ENCODE measurements around the gene USP50. TPM values are rescaled to one million over a fixed set of nuclear protein-coding genes. Genes with fewer than 3 reads are reported as not detected.

Gene USP50
- total RNA-seq, 1 donor from 2014 or later = 1.5 TPM

DNA sequence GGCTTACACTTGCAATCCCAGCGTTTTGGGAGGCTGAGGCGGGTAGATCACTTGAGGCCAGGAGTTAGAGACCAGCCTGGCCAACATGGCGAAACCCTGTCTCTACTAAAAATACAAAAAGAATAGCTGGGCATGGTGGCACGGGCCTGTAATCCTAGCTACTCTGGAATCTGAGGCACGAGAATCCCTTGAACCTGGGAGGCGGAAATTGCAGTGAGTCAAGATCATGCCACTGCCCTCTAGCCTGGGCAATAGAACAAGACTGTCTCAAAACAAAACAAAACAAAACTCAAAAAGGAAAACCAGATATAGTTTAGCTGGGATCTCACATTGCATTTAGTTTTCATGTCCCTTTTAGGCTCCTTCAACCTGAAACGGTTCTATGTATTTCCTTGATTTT is 2.9 kb upstream of the USP50 start:
- Mint-ChIP-seq H3K27ac (no peak overlapping the region), H3K27me3 (ENCODE audit: low read depth) (peaks cover 5% of the 10 kb centered on the region), H3K4me1 (peaks cover 3% of the 10 kb centered on the region), H3K4me3 (no peak overlapping the region), H3K9me3 (peaks cover 7% of the 10 kb centered on the region), H3K36me3 (peaks cover 5% of the 10 kb centered on the region)
- TF ChIP-seq, protein P1, sequence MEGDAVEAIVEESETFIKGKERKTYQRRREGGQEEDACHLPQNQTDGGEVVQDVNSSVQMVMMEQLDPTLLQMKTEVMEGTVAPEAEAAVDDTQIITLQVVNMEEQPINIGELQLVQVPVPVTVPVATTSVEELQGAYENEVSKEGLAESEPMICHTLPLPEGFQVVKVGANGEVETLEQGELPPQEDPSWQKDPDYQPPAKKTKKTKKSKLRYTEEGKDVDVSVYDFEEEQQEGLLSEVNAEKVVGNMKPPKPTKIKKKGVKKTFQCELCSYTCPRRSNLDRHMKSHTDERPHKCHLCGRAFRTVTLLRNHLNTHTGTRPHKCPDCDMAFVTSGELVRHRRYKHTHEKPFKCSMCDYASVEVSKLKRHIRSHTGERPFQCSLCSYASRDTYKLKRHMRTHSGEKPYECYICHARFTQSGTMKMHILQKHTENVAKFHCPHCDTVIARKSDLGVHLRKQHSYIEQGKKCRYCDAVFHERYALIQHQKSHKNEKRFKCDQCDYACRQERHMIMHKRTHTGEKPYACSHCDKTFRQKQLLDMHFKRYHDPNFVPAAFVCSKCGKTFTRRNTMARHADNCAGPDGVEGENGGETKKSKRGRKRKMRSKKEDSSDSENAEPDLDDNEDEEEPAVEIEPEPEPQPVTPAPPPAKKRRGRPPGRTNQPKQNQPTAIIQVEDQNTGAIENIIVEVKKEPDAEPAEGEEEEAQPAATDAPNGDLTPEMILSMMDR (IDR thresholded peaks at IDR 0.05; ENCODE audit: unreplicated experiment) = no peak
- DNase-seq (ENCODE audit: low spot score in 2 of 2, unreplicated experiment in 2 of 2) = no peak

DNA sequence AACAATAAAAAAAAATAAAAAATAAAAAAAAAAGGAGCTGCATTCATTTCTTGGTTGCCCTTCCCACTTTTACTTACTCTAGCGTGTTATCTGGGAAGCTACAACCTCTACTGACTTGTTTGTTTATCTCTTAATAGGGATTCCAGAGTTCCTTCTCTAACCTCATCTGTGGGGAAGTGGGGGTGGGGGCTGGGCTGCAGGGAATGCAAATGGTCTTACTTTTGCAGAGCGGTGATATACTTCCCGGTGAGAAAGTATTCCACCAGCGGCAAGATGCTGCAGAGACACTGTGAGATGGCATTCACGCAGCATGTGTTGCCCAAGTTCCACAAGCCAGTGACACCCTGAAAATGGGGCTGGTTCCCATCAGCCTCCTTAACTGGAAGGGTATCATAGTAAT is 2.1 kb downstream of the USP50 start:
- H3K4me3 Mint-ChIP-seq = no peak overlapping the region
- no peak overlapping the region for H3K27ac Mint-ChIP-seq
- no peak for DNase-seq (ENCODE audit: low spot score in 2 of 2, unreplicated experiment in 2 of 2)
- peaks cover 21% of the 10 kb centered on the region for H3K4me1 Mint-ChIP-seq
- H3K36me3 Mint-ChIP-seq = no peaks in the 10 kb centered on the region
- peaks cover 5% of the 10 kb centered on the region for H3K27me3 Mint-ChIP-seq (ENCODE audit: low read depth)
- H3K9me3 Mint-ChIP-seq = no peaks in the 10 kb centered on the region
- TF ChIP-seq, protein P1 (IDR thresholded peaks at IDR 0.05; ENCODE audit: unreplicated experiment) = no peak

DNA sequence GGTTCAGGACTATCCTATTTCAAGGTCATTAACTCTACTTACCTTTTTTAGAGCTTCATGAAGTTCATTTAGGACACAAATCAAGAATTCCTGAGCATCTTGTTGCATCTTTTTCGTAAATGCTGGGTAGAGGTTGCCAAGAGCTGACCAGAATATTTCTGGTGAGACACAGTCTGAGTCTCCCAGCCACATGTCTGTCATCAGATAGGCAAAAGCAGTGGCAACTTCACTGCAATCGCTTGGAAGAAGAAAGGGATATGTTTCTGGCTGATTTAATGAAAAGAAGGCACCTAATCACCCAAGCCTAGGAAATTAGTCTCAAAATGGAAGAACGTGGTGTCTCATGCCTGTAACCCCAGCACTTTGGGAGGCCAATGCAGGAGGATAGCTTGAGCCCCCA is 2.9 kb downstream of the USP50 start:
- DNase-seq (ENCODE audit: low spot score in 2 of 2, unreplicated experiment in 2 of 2) = no peak
- Mint-ChIP-seq H3K36me3 (no peaks in the 10 kb centered on the region), H3K27ac (no peak overlapping the region), H3K4me1 (peaks cover 21% of the 10 kb centered on the region), H3K9me3 (no peaks in the 10 kb centered on the region), H3K27me3 (ENCODE audit: low read depth) (peaks cover 5% of the 10 kb centered on the region), H3K4me3 (no peak overlapping the region)
- TF ChIP-seq, protein P1 (IDR thresholded peaks at IDR 0.05; ENCODE audit: unreplicated experiment) = no peak

DNA sequence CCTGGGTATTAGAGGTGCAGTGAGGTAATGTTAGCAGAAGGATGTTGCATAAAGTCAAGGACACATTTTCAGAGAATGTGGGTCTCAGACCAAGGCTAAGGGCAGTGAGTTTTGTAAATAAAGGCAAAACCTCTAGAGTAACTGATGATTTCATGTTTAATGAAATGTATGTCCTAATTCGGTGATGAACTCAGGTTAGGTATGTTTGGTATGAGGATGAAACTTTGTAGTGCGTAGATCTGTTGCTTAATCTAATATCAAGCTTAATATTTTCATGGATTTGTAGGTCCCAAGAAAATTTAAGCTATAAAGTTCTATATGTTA is 3.6 kb downstream of the USP50 start:
- Mint-ChIP-seq H3K9me3 (no peaks in the 10 kb centered on the region), H3K27me3 (ENCODE audit: low read depth) (peaks cover 5% of the 10 kb centered on the region), H3K27ac (peak overlapping the region; percentile 26), H3K4me1 (peaks cover 21% of the 10 kb centered on the region), H3K4me3 (no peak overlapping the region), H3K36me3 (no peaks in the 10 kb centered on the region)
- DNase-seq (ENCODE audit: low spot score in 2 of 2, unreplicated experiment in 2 of 2) = no peak
- TF ChIP-seq, protein P1 (IDR thresholded peaks at IDR 0.05; ENCODE audit: unreplicated experiment) = no peak

DNA sequence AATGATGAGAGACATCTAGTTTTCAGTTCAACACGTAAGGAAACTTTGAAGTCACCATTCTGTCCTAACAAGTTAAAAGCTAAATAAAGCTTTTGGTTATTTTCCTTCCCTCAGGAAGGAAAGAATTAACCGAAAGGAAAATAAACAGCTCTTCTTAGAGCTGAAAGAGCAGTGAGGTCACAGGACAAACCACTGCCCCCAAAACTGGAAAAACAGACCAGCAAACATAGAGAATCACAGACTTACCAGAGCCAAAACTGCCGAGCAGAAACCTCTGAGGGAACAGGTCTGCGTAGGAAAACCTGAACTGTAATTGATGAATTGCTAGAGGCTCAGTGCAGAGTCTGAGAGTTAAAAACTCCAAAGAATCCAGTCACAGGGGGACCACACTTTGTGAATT is 14.7 kb downstream of the USP50 start:
- H3K27ac Mint-ChIP-seq = no peak overlapping the region
- H3K4me3 Mint-ChIP-seq = no peak overlapping the region
- no peak for DNase-seq (ENCODE audit: low spot score in 2 of 2, unreplicated experiment in 2 of 2)
- TF ChIP-seq, protein P1 (IDR thresholded peaks at IDR 0.05; ENCODE audit: unreplicated experiment) = no peak
- no peaks in the 10 kb centered on the region for H3K27me3 Mint-ChIP-seq (ENCODE audit: low read depth)
- no peaks in the 10 kb centered on the region for H3K4me1 Mint-ChIP-seq
- peaks cover 6% of the 10 kb centered on the region for H3K9me3 Mint-ChIP-seq
- H3K36me3 Mint-ChIP-seq = peaks cover 7% of the 10 kb centered on the region

DNA sequence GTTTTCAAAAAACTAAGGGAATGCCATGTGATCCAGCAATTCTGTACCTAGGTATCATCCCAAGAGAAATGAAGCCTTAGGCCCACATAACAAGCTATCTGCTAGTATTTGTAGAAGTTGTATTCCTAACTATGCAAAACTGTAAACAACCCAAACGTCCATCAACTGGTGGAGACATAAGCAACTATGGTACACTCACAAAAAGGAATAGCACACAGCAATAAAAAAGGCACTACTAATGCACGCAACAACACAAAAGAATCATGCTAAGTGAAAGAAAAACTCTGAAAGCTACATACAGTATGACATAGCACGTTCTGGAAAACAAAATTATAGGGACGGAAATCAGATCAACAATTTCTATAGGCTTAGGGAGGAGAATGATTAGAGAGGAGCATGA is 15.3 kb downstream of the USP50 start:
- no peaks in the 10 kb centered on the region for H3K27me3 Mint-ChIP-seq (ENCODE audit: low read depth)
- no peak overlapping the region for H3K4me3 Mint-ChIP-seq
- peaks cover 6% of the 10 kb centered on the region for H3K9me3 Mint-ChIP-seq
- DNase-seq (ENCODE audit: low spot score in 2 of 2, unreplicated experiment in 2 of 2) = no peak
- H3K27ac Mint-ChIP-seq = no peak overlapping the region
- TF ChIP-seq, protein P1 (IDR thresholded peaks at IDR 0.05; ENCODE audit: unreplicated experiment) = no peak
- H3K4me1 Mint-ChIP-seq = no peaks in the 10 kb centered on the region
- peaks cover 7% of the 10 kb centered on the region for H3K36me3 Mint-ChIP-seq
